GM11168 (cell line): ENCODE measurements around the gene KLF9.
"Not testable (repeated sequence)": the region's sequence is repeated elsewhere in the genome, so short reads cannot be mapped to it uniquely, and the experiment has no call there.

Experiments used
- in situ Hi-C: fragments of 300-500 bp; cut with MboI; formaldehyde crosslinking; loops from one replicate; pipeline ENCODE4 v1.12.0; 2022; ENCODE audit warnings: low sequenced_read_pairs; ENCODE audit not compliant: unreplicated experiment

Gene KLF9

DNA sequence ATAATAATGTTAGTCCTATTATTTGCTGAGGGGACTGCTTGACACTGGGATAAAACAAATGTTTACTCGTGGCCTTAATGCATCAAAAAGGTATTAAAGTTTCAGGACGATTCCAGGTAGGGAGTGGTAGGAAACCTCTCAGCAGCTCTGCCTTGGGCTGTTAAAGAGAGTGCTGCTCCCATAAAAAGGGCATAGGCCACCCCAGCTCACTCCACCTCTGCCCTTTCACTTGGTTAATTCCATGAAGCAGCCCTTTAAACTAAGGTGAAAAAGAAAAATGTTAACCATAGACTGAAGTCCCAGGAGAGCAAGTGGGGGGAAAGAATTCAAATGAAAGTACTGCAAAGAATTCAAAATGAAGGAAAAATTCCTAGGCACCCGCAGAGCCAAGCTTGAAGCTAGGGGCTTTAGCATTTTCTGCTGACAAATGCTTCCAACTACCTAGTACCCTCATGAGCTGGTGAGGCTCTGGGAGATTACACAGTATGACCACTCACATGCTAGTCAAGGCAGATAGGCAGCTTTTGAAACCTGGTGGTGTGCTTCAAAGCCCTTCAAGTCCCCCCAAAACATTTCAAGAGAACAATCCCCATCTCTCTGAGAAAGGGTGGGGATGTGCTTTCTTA is 8.5 kb downstream of the KLF9 start:
- in situ Hi-C loops: no loop called here

DNA sequence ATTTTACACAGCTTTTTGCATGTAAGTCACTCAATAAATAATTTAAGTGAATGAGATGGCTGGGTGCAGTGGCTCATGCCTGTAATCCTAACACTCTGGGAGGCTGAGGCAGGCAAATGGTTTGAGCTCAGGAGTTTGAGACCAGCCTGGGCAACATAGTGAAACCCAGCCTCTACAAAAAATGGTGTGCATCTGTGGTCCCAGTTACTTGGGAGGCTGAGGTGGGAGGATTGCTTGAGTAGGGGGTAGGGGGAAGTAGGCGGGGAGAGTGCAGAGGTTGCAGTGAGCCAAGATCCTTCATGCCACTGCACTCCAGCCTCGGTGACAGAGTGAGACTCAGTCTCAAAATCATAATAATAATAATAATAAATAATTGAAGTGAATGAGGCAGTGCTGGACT is 10.2 kb downstream of the KLF9 start:
- in situ Hi-C loops: no loop called here

DNA sequence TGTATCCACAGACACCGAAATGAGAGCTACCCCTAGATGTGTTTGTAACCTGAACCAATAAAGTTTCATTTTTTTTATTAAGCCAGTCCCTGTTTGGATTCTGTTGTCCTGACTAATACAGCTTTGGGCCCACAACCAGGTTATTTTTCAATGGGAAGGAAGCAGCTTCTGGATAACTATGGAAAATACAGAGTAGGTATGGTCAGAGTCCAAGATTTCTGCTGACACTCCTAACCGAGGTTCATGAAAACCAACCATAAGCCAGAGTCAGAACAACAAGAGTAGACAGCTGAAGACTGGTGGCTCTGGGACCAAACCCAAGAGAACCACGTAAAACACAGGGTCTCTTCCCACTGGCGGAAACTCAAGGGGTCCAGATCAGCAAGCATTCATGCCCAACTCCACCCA is 10.8 kb downstream of the KLF9 start:
- in situ Hi-C loops: no loop called here

DNA sequence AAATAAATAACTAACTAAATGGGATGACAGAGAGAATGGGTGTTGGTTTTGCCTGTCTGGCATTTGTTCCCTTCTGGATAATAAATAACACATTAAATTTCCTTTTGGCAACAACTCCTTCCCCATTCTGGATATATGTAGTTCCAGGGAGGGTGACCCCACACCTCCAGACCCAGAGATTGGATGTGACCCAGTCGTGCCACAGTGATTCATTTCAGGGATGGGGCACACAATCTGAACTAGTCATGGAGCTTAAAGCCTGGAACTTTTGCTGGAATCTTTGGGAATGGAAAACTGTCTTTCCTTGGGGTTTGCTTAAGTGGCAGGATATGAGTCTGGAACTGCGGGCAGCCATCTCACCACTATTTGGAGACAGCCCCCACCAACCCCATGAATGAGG is 11.3 kb downstream of the KLF9 start:
- in situ Hi-C loops: no loop called here

DNA sequence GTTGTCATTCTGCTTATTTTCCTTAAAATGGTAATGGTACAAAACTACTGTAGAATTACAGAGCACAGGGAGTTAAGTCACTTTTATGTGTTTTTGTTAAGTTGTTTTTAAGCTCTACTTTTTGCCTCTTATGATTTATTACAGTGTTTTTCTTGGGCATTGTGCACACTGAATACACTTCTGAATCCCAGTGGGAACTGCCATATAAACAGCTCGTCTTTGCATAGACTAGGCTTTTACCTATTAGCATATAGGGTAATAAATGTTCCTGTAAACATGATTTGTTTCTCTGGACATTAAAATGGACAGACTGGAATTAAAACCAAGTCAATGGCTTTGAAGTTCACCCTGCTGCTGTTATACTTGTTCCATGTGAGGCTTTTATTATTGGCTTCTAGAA is 12.2 kb downstream of the KLF9 start:
- in situ Hi-C loops: no loop called here

DNA sequence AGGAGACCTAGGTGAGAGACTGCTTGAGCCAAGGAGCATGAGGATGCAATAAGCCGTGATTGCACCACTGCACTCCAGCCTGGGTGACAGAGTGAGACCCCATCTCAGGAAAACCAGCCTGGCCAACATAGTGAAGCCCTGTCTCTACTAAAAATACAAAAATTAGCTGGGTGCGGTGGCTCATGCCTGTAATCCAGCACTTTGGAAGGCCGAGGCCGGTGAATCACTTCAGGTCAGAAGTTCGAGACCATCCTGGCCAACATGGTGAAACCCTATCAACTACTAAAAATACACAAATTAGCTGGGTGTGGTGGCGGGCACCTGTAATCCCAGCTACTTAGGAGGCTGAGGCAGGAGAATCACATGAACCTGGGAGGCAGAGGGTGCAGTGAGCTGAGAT is 13.2 kb downstream of the KLF9 start:
- in situ Hi-C loops: not testable (repeated sequence)

DNA sequence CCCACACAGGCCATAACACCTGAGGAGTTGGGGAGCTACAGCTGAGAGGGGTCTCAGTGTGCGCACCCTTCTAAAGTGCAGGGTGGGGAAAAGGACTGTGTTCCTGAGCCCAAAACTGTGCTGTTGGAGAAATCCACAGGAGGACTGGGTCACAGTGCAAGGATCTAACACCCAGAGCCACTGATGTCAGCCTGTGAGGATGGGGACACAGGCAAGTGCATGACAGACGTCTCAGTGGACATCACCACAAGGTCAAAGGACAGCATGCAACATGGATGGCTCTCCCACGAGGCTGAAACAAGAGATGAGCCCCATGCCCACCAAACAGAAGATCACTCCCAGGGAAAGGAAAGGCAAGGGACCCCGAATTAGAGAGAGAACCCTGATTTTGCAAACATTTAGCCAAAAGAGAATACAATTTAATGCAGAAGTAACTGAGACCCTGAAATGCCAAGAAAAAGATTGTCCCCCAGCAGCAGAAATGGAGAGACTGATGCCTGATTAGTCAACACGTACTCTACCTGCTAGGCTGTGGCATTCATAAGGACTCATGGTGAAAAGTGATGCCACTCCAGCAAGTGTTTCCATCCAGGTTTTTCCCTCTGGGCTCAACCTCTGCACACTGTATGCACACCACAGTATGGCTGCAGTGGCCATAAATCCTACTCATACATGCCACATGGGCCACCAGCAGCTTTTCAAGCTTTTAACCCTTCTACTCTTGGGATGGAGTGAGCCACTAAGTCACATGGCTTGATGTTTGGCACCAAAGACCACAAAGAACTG is 14.2 kb downstream of the KLF9 start:
- in situ Hi-C loops: no loop called here

DNA sequence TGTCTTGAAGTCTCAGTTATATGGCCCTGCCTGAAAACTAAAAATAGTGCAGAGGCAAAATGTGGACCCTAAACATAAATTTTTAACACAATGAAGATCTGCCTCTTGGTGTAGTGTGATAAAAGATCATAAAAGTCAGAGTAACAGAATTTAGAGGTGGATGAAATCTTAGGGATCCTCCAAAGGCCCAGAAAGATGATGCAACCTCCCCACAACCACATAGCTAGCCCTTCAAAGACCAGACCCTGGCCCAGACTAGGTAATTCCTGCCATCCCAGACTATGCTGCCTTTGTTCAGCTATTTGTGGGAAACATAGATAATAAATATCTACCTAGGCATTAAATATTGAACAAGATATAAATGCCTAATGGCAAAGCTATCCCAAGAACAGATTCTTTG is 15.3 kb downstream of the KLF9 start:
- in situ Hi-C loops: no loop called here

DNA sequence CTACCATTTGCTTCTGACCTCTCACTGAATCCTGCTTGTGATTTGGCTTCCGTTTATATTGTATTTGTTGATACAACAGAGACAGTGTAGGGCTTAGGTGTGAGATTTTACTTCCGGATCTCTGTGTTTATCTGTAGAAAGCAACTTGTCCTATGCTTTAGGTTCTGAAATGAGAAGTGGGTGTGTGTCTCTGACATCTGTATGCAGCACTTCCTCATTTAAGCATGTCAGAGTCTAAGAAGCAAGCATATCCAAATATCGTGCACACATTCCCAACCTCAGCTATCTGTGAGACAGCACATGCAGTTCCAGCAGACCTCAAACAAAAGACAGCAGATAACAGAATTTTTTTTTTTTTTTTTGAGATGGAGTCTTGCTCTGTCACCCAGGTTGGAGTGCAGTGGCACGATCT is 16.3 kb downstream of the KLF9 start:
- in situ Hi-C loops: no loop called here

DNA sequence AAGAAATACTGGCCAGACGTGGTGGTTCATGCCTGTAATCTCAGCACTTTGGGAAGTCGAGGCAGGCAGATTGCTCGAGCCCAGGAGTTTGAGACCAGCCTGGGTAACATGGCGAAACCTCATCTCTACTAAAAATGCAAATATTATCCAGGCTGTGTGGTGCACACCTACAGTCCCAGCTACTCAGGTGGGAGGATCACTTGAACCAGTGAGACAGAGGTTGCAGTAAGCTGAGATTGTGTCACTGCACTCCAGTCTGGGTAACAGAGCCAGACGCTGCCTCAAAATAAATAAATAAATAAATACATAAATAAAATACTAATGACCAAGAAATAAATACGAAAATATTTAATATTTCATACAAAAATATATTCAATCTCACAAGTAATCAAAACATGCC is 18.8 kb downstream of the KLF9 start:
- in situ Hi-C loops: no loop called here

DNA sequence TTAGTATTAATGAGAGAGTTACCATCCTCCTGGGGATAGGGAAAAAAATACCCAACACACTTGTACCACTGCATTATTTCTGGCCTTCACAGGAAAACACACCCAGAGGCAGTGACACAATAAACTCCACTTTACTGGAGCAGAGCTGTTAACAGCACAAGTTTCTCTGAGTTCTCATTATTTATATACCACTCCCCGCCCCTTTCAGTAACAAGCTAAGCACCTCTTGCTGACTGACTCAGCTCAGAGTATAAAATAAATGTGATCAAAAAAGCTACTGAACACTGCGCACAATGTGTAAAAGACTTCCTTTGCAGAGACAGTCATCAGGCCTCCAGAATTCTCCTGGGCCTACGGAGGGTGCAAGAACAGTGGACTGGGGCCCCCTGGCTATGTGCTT is 21.6 kb downstream of the KLF9 start:
- in situ Hi-C loops: no loop called here

DNA sequence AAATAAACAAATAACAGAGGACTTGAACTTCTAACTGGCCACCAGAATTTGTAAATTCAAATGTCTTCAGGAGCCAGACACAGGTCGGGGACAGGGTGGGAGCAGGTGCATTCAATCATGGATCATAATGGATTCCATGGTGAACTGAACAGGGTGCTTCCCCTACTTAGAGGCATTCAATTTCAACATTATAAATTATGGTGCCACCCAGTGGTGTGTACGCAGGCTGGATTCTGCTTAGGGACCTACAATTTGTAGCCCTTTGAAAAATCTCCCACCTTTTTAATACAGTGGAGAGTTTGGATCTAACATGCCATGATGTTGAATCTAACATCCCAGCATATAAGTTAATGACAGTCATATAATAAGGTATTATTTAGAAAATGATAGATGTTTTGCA is 22.3 kb downstream of the KLF9 start:
- in situ Hi-C loops: no loop called here

DNA sequence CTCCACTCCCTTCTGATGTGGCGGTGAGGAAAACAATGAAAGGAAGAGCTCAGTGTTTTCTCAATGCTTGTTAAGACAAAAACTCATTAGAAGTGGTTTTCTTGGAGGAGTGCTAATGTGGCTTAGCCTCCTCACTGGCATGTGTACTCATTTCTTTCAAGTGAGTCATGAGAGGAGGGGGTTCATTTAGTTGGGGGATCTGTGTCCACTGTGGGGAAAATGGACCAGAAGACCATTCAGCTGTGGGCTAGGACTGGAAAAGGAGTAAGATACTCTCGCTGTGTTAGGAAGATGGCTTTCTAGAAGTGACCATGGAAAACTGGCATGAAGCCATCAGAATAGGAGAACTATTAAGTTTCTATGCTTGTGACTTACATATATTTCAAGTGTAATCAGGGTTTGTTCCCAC is 23.5 kb downstream of the KLF9 start:
- in situ Hi-C loops: no loop called here

DNA sequence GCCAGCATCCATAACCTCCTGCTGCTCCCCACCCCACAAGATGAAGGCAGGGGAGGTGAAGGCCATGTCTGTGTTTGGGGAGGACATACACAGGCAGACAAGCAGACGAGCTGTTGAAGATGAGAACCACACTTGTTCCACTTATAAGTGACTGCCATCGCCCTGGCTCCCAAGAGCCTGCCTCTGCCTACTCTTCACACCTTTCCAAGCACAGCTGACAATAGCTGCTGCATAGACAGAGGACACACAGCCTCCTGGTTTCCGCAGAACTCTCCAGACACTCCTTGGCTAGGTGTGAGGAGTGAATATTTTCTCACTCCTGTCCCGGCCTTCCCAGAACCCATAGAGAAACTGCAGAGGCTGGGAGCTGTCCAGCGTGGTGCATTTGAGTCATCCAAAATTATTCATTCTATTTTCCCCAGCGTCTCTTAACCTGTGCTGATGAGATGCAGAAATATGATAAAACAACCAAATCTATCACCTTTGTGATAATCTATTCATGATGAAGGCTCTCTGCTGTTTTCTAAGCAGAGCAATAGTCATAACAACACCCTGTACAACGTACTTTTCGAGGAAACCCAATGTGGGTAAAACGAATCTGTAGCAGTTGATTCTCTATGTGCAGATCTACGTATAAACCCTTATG is 24.7 kb downstream of the KLF9 start:
- in situ Hi-C loops: no loop called here

DNA sequence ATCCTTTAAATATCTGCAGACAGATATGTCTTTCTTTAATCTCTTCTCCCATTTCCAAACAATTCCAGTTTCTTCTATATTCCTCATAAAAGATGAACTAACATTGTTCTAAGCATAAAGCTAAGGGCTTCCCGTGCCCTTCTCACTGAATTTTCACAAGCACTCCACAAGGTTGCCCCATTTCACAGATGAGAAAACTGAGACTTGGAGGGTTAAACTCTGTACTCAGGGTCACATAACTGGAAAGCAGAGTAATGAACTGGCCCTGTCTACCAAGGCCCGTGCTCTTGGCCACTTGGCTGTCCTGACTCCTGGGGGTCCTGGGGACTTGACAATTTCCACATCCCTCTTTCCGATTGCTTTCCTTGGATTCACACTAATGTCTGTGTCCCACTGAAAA is 25.3 kb downstream of the KLF9 start:
- in situ Hi-C loops: no loop called here

DNA sequence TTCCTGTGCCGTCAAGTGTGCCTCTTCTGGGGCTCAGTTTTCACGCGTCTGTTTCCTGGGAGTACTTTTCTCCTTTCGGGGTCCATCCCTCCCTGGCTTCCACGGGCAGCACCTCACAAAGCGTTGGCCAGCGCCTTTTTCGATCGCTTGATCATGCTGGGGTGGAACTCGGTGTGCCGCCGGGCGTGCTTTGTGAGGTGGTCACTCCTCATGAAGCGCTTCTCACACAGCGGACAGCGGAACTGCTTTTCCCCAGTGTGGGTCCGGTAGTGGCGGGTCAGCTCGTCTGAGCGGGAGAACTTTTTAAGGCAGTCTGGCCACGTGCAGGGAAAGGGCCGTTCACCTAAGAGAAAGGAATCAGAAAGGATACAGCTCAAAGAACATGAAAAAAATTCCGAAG is 26.8 kb downstream of the KLF9 start:
- in situ Hi-C loops: no loop called here

DNA sequence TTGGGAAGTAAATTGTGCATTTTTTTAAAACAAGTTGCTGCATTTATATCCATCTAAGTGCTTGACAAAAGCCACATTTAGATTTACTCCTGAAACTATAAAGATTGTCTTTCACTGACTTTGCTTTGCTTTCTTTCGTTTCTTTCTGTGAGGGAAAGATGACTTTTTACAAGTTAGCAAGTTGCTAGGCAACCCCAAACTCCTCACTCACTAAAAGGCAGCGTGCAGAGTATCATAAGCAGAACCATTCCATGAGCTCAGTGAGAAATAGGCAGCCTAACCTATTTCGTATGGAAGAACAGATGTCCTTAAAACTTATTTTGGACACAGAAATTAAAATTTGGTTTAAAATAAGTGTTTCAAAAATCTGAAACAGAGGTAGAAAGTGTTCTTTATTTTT is 29.0 kb downstream of the KLF9 start:
- in situ Hi-C loops: no loop called here

DNA sequence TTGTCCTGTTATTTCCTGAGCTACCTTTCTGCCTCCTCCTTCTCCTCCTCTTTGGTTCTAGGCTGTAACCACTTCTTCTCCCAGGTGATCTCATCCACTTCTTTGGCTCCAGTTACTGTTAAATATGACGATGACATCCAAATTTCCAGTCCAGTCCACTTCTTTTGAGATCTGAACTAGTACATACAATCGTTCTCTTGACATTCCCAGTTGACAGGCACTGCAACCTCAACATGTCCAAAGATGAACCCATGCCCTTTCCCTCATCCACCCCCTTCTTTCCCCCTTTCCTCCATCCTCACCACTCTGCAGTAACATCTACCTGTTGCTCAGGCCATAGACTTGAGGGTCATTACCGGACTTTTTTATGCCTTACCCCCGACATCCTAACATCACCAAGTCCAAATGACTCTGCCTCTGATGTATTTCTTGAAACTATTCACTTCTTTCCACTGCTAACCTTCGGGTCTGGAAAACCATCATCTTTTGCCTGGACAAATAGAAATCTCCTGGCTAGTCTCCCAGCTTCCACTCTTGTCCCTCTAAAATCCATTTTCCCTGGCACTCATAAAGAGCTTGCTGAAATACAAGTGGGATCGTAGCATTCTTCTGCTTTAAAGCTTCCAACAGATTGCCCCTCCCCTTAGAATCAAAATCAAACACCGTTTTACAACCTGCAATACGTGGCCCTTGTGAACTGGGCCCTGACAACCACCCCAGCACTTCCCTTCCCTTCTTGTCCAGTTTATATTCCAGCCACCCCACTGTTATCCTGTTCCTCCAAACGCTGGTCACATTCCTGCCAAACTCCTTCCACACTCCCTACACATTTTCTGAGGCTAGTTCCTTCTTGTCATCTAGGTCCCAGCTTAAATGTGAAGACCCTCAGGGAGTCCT is 31.5 kb downstream of the KLF9 start:
- in situ Hi-C loops: no loop called here

DNA sequence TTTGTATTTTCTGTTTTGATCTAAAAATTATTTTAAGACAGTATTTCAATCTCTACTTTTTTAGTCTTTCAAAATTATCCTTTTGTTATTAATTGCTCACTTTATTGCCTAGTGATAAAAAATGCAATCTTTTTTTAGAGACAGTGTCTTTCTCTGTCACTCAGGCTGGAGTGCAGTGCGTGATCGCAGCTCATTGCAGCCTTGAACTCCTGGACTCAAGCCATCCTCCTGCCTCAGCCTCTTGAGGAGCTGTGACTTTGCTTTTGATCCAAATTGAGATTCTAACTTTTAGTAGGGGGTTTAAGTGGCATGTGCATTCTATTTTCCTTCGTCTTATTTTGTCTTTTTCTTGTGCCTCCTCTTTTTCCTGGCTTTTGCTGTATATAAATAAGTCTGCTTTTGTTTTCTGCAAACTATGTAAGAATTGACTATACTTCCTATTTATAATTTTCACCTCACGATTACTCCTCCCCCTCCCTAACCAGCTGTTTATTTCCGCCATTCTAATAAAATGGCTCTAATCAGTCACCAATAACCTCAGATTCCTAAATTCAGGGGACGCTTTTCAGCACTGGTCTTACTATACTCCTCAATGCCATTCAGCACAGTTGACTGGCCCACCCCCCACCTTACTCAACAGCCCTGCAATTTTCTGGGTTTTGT is 32.3 kb downstream of the KLF9 start:
- in situ Hi-C loops: no loop called here

DNA sequence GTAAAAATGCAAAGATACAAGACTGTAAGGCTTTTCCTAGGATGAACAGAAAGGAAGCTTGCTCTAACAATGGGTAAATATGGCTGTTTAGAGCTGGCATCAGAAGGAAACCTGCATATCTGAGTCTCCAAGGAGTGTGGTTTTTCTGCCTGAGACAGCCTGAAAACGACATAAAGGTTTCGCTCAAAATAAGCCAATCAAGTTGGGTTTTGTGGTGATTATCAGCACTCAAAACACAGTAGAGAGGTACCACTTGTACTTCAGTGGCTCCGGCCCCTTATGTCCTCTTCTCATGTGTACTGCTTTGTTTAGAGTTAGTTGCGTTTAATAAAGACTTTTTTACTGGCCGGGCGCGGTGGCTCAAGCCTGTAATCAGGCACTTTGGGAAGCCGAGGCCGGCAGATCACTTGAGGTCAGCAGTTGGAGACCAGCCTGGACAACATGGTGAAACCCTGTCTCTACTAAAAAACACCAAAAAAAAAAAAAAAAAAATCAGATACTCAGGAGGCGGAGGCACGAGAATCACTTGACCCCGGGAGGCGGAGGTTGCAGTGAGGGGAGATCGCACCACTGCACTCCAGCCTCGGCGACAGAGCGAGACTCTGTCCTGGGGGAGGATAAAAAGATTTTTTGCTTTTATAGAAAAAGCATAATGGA is 39.4 kb downstream of the KLF9 start:
- in situ Hi-C loops: no loop called here
